HFFc6 (cell line): Measurements from ENCODE around the gene PLEKHA7. TPM values are rescaled to one million over a fixed set of nuclear protein-coding genes. Genes with fewer than 3 reads are reported as not detected.

Experiments
- DNase-seq: peaks from one replicate; pipeline ENCODE4 v3.0.0-alpha.2; 2018
- H3K27ac Mint-ChIP-seq: 2 replicates; pipeline ENCODE4 v1.8.0; 2020; ENCODE audit warnings: mild to moderate bottlenecking, mixed read lengths
- H3K27me3 Mint-ChIP-seq: 2 replicates; pipeline ENCODE4 v1.8.0; 2021; ENCODE audit warnings: mild to moderate bottlenecking, moderate library complexity, mixed read lengths; ENCODE audit not compliant: insufficient read depth
- H3K36me3 Mint-ChIP-seq: 2 replicates; pipeline ENCODE4 v1.8.0; 2021; ENCODE audit warnings: low read depth, mixed read lengths
- H3K4me1 Mint-ChIP-seq: 2 replicates; pipeline ENCODE4 v1.8.0; 2020; ENCODE audit warnings: low read depth, mixed read lengths
- H3K4me3 Mint-ChIP-seq: 2 replicates; pipeline ENCODE4 v1.8.0; 2020; ENCODE audit warnings: mild to moderate bottlenecking, moderate library complexity, mixed read lengths
- H3K9me3 Mint-ChIP-seq: 2 replicates; pipeline ENCODE4 v1.8.0; 2020; ENCODE audit warnings: mild to moderate bottlenecking, mixed read lengths
- total RNA-seq, 6 experiments: library from RNA; stranded (reverse); fragmentation: NEBNext Ultra II Directional; extraction: Animal tissue kit (Norgen Biotek cat#: 25700); gene quantifications; 2 replicates in 1 of 6; 3 replicates in 5 of 6; pipeline ENCODE4 v1.2.3, GENCODE V29; 2021
- TF ChIP-seq, protein P1 (sequence below): fragments of 200-600 bp; sonication (generic); IDR thresholded peaks from 2 replicates; pipeline ENCODE4 v1.5.0; 2021; ENCODE audit warnings: antibody characterized with exemption, mild to moderate bottlenecking

Gene PLEKHA7
- total RNA-seq, 6 experiments from 2014 or later: 0.07 to 0.24 (median 0.08) TPM; not detected in 3

DNA sequence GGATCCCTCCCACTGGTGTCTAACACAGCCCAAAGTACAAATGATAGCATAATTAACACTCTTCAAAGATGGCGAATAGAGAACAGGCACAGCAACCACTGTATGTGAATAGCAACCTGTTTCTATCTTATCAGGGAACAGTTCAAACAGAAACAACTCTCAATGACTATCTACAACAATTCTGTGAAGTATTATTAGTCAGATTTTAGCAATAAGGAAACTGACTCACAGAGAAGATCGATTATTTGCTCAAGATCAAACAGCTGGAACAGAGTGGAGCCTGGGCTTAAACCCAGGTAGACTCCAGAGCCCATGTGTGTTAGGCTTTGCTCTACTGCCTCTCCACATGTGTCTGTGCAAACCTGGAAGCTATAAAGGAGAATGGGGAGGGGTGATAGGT lies 187.1 kb downstream of the PLEKHA7 start:
- no peaks in the 10 kb centered on the region for H3K4me1 Mint-ChIP-seq
- no peak overlapping the region for H3K4me3 Mint-ChIP-seq
- no peak overlapping the region for H3K27ac Mint-ChIP-seq
- no peaks in the 10 kb centered on the region for H3K9me3 Mint-ChIP-seq
- peaks cover 31% of the 10 kb centered on the region for H3K27me3 Mint-ChIP-seq
- no peak for DNase-seq
- H3K36me3 Mint-ChIP-seq: no peaks in the 10 kb centered on the region
- TF ChIP-seq, protein P1, sequence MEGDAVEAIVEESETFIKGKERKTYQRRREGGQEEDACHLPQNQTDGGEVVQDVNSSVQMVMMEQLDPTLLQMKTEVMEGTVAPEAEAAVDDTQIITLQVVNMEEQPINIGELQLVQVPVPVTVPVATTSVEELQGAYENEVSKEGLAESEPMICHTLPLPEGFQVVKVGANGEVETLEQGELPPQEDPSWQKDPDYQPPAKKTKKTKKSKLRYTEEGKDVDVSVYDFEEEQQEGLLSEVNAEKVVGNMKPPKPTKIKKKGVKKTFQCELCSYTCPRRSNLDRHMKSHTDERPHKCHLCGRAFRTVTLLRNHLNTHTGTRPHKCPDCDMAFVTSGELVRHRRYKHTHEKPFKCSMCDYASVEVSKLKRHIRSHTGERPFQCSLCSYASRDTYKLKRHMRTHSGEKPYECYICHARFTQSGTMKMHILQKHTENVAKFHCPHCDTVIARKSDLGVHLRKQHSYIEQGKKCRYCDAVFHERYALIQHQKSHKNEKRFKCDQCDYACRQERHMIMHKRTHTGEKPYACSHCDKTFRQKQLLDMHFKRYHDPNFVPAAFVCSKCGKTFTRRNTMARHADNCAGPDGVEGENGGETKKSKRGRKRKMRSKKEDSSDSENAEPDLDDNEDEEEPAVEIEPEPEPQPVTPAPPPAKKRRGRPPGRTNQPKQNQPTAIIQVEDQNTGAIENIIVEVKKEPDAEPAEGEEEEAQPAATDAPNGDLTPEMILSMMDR: no peak

- DNase-seq: no peak
- Mint-ChIP-seq H3K27ac (no peak overlapping the region), H3K4me3 (no peak overlapping the region), H3K27me3 (peaks cover 36% of the 10 kb centered on the region), H3K4me1 (no peaks in the 10 kb centered on the region), H3K9me3 (no peaks in the 10 kb centered on the region), H3K36me3 (no peaks in the 10 kb centered on the region)
- TF ChIP-seq, protein P1: no peak
Observed at GRCh38 chr11:16825968-16826367, 188.2 kb downstream of the PLEKHA7 start.

DNA sequence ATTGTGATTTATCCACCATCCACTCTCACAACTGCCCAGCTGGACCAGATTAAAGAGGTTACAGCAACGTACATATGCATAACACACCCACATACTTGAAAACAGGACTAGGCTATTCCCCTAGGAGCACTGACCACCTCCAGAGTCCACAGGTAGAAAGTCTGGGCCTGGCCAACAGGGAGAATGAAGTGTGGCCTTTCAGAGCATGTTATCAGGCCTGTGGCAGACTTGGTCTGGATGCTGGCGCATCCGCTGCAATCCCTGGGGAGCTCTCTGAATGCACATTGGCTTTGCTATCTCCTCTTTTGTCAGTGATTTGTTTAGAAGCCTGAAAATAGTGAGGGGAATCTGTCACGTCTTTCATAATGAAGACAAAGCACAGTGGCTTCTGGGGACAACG lies 189.1 kb downstream of the PLEKHA7 start:
- H3K36me3 Mint-ChIP-seq: no peaks in the 10 kb centered on the region
- no peaks in the 10 kb centered on the region for H3K4me1 Mint-ChIP-seq
- no peaks in the 10 kb centered on the region for H3K9me3 Mint-ChIP-seq
- H3K27ac Mint-ChIP-seq: no peak overlapping the region
- no peak for DNase-seq
- TF ChIP-seq, protein P1: no peak
- peaks cover 33% of the 10 kb centered on the region for H3K27me3 Mint-ChIP-seq
- H3K4me3 Mint-ChIP-seq: no peak overlapping the region

GRCh38 chr11:16820324-16821092 lies 193.7 kb downstream of the PLEKHA7 start:
- peak; percentile 51 for DNase-seq
- TF ChIP-seq, protein P1: peak; percentile 92
- Mint-ChIP-seq H3K9me3 (no peaks in the 10 kb centered on the region), H3K27me3 (peaks cover 33% of the 10 kb centered on the region), H3K27ac (no peak overlapping the region), H3K36me3 (no peaks in the 10 kb centered on the region), H3K4me3 (no peak overlapping the region), H3K4me1 (no peaks in the 10 kb centered on the region)

GRCh38 chr11:16818284-16818683 lies 195.9 kb downstream of the PLEKHA7 start:
- DNase-seq: no peak
- no peaks in the 10 kb centered on the region for H3K9me3 Mint-ChIP-seq
- TF ChIP-seq, protein P1: no peak
- no peaks in the 10 kb centered on the region for H3K4me1 Mint-ChIP-seq
- H3K36me3 Mint-ChIP-seq: no peaks in the 10 kb centered on the region
- no peak overlapping the region for H3K4me3 Mint-ChIP-seq
- H3K27me3 Mint-ChIP-seq: peaks cover 39% of the 10 kb centered on the region
- no peak overlapping the region for H3K27ac Mint-ChIP-seq
